GOT3 (cell line): ENCODE results near the gene EFCAB8.
"Not testable (repeated sequence)": the region's sequence is repeated elsewhere in the genome, so short reads cannot be mapped to it uniquely, and the experiment has no call there.

ENCODE experiments used
- DNase-seq: peaks from one replicate; lab custom pipeline; 2025; ENCODE audit warnings: mixed read lengths; lab: John Stamatoyannopoulos, UW

The EFCAB8 gene

DNA sequence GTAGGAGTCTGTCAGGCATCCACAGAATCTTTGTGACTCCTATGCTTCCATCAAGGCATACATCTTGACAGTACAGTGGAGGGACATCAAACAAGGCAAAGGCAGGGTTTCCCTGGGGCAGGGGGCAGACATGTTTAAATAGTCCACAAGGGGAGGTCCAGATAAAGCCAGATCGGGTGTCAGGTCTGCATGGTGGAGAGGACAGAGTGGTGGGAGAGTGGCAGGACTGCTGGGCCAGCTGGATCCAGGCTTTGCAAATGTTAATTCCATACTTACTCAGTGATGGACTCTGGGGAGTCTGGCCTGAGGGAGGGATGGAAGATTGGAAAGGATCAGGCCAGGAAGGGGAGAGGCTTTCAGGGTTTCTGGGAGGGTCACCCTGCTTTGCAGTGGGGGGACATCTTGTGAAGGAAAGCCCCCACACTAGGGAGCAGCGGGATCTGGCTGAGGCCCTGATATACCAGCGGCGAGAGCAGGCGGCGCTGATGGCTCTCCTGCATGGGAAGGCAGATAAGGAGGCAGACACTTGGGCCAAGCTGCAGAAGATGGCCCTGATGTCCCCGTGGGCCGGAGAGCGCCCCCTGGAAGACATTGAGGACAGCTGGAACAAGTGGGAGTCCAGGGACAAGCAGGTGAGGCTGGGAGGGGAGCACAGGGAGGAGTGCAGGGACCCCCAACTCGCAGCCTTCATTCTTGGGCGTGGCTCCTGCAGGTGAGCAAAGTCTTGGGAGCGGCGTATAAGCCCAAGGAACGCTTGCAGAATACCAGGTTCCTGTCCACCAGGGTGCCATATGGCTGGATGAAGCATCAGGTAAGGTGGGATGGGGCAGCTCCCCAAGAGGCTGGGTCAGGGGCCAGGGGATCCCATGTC is 100.9 kb downstream of the EFCAB8 start:
- no peak for DNase-seq

DNA sequence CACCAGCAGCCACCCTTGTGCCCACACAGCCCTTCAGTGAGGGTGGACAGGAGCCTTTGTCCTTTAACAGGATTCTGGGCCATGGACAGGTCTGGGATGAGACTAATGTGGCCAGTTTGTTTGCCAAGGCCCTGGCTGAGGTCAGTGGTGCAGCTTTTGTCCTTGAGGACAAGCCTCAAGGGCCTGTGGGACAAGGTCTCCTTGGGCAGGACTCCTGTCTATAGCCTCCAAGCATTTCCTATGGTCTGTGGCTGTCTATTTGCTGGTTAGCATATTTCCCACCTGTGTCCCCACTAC is 101.4 kb downstream of the EFCAB8 start:
- DNase-seq: no peak

DNA sequence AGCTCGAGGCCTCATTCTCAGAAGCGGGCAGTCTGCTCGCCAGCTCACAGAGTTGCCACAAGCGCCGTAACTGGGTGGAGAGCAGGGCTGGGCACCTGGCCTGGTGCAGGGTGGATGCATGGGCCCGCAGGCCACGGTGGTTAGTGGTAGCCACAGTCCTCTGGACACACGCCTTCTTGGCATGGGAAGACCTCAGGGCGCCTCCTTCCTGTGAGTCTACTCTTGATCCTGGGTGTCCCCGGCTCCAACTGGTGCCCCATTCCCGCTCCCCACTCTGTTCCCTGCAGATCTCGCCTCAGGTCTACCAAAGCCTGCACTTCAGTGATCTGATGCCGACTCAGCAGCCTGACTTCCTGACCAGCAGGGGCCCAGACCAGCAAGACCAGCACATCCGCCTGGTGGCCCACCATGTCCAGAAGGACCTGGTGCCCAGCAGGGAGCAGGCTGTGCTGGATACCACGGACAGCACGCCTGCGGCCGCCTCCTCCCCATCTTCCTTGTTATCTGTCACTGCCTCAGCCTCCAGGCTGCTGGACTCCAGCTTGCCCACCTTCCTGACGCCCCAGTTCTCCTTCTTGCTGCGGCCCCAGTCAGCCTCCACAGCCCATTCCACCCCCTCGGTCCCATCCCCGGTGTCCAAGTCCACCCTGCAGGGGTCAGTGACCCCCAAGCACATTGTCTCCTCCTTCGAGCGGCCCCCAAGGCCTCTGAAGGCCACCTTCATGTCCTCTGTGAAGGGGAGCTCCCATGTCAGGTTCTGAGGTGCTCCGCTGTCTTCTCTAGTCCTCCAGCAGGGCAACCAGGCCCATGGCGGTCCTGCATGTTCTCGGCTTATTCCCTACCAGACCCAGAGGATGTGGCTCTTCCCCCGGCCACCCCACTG is 102.4 kb downstream of the EFCAB8 start:
- DNase-seq: no peak

DNA sequence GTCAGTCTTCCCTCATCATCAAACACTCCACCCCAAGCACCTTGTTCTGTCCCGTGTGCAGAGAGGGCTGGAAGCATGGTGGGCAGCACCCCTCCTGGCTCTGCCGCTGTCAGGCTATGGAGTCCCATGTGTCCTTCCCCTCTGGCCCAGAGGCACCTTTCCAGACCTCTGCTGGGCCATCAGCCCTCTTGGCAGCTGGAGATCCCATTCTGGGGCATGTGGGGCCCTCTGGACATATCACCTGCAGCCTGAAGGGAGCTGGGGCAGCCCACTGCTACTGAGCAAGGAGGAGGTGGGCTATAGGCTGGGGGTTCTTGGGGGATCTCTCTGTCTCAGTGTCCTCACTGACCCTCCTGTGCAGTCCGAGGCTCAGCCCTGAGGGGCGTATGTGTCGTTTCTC is 103.3 kb downstream of the EFCAB8 start:
- DNase-seq: no peak

DNA sequence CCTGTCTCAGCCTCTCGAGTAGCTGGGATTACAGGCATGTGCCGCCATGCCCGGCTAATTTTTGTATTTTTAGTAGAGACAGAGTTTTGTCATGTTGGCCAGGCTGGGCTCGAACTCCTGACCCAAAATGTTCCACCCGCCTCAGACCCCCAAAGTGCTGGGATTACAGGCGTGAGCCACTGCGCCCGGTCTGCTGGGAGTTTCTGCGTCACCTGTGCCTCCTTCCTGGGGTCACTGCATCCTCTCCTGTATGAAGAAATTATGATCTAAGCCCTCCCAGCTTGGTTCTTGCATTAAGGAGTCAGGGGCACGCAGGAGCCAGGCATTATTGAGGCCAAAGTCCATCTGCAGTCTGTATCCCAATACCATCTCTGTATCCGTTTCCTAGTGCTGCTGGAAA is 103.9 kb downstream of the EFCAB8 start:
- DNase-seq: not testable (repeated sequence)

DNA sequence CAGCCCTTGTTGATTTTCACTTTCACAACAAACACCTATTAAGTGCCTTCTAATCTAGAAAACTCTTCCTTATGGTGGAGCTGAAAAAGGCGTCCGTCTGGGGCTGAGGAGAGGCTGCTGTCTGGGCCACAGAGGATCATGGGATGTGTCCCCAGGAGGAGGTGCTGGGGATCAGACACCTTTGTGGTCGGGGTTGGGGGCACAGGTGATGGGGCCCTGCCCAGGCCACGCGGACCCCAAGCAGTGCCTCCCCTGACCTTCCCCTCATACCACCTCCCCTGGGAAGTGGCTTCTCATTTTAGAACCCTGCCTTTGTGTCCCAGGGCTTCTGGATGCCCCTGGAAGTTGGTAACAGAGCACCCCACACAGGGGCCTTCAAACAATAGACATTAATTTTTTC is 104.5 kb downstream of the EFCAB8 start:
- no peak for DNase-seq

DNA sequence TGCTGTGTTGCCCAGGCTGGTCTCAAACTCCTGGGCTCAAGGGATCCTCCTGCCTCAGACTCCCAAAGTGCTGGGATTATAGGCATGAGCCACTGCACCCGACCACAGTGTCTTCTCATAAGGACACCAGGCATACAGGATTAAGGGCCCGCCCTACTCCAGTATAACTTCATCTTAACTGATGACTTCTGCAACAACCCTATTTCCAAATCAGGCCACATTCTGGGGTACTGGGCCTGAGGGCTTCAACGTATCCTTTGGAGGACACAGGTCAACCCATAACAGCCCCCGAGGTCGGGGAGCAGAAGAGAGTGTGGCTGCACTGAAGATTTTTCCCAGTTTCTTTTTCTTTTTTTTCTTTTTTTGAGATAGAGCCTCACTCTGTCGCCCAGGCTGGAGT is 105.9 kb downstream of the EFCAB8 start:
- DNase-seq: no peak

DNA sequence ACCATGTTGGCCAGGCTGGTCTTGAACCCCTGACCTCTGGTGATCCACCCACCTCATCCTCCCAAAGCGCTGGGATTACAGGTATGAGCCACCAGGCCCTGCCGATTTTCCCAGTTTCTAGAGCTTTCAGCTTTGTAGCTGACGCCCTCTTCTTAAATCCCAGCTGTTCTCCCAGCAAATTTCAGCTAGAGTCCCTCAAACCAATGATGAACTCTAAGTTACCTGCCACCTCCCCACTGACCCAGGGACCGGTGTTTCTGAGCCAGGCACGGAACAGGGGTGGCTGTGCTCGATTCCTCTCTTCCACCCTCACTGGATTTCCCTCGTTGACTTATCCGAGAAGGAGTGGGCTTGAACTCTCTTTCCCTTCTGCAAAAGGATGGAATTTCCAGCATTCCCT is 106.4 kb downstream of the EFCAB8 start:
- DNase-seq: no peak

DNA sequence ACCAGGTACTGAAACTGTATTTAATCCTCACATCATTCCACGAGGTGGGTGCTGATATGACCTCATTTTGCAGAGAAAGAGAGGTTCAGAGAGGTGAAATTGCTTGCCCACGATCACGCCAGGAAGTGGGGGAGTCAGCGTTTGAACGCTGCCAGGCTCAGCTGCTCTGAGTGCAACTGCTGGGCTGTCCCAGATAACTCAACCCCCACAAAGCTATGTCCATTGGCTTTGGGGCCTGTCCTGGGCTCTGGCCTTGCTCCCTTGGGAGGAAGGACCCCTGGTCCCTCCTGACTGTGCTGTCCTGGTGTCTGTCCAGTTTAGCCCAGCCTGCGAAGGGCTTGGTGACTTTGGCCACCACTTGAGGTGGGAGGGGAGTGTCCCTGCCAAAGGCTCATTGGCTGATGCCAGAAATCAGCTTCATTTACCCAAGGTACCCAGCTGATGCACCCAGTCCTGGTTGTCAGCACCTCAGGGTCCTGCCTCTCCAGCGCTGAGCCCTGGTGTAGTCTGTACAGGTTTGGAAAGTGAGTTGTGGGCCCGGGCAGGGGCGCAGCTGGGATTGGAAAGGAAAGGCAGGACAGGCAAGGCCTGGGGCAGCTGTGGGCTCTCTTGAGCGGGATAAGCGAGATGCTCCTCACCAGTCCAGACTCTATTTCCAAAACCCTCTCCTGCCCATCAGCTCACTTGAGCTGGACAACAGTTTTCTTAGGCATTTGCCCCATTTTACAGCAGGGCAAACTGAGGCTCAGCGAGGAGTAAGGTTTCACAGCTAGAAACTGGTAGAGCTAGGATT is 107.1 kb downstream of the EFCAB8 start:
- no peak for DNase-seq

DNA sequence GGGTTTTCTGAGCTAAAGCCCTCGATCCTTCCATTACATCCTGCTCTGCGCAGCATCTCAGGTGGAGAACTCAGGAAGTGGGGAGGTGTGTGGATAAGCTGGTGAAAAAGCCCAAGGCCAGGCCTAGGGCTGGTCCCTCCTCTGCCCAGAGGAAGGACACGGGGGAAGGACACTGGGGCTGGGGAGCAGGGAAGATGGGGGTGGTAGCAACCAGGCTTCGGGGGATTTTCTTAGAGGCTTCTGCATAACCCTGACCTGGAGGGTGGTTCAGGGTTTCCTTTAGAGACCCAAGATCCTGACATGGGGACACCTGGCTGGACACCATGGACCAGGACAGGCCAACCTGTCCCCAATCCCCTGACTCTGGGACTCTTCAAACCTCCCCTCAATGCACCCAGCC is 107.7 kb downstream of the EFCAB8 start:
- DNase-seq: no peak

DNA sequence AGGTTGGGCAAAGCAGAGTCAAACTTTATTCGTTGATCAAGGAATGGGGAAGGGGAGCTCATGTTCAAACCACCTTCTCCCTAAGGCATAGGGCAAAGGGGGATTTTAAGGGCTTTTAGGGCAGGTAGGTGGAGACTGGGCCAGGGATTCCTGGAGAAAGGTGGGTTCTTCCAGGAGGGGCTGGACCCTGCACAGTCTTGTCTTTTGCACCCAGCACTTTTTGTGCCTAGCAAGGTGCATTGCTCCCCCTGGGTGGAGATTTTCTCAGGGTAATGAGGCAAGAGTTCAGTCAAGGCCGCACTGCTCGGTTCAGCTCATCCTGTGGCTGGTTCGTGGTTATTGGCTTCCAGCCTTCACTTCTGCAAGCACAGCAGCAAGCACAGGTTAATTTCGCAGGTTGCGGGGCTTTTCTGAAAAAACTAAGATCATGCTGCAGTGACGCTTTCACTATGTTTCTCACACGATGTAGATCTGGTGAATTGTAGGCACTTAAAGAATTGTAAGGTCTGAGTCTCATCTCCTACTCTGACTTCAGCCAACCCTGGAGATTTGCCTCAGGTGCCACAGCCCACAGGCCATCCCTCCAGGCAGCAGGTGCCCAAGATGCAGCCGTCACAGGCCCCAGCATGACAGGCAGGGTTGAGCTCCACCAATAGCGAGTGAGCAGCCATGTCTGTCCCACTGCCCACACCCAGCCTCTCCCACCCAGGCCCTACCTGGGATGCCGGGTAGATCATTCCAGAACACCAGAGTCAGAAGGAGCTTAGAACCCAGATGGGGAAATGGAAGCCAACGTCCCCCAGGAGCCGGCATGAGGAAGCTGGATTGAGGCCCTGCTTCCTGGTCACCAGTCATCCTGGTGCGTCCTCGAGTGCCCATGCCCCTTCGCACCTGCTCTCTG is 108.4 kb downstream of the EFCAB8 start:
- DNase-seq: no peak

DNA sequence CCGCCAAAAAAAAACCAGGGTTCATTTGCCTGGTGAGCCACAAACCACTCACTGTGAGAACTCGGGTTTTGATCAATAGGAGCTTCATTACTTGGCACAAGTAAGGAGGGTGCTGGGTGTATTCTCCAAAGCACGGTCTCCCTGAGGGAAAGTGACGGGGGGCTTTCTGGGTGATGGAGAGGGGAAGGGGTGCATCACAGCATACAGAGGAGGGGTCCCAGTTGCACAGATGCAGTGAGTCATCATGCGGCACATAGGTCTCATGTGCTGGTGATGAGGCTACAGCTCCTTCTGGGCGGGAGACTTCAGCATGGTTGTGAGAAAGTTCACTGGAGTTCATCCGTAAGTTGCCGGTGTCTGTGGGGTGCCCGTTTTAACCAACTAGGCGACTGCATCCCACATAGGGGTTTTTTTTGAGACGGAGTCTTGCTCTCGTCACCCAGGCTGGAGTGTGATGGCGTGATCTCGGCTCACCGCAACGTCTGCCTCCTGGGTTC is 109.3 kb downstream of the EFCAB8 start:
- no peak for DNase-seq

DNA sequence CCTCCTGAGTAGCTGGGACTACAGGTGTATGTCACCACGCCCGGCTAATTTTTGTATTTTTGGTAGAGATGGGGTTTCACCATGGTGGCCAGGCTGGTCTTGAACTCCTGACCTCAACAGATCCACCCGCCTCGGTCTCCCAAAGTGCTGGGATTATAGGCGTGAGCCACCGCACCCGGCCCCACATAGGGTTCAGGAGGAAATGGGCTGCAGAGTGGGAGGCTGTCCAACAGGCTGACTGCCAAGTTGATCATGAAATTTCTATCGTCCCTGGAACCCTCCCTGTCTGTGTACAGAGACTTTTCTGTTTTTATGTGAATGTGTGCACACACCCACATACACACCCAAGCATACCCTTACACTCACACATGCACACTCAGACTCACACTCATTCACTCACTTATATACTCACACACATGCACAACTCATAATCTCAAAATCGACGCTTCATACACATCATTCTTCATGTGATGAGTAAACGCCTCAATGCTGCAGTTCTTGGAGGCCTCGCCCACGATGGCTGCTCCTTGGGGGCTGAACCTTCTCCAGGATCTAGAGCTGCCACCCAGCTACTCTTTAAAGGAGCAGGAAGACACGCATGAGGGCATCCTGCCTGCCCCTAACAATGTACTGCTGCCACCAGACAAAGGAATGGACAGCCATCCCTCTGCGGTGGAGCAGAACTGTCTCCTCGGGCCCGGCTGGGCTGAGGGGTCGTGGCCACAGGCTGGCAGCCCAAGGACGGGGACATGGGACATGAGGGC is 109.9 kb downstream of the EFCAB8 start:
- DNase-seq: no peak

DNA sequence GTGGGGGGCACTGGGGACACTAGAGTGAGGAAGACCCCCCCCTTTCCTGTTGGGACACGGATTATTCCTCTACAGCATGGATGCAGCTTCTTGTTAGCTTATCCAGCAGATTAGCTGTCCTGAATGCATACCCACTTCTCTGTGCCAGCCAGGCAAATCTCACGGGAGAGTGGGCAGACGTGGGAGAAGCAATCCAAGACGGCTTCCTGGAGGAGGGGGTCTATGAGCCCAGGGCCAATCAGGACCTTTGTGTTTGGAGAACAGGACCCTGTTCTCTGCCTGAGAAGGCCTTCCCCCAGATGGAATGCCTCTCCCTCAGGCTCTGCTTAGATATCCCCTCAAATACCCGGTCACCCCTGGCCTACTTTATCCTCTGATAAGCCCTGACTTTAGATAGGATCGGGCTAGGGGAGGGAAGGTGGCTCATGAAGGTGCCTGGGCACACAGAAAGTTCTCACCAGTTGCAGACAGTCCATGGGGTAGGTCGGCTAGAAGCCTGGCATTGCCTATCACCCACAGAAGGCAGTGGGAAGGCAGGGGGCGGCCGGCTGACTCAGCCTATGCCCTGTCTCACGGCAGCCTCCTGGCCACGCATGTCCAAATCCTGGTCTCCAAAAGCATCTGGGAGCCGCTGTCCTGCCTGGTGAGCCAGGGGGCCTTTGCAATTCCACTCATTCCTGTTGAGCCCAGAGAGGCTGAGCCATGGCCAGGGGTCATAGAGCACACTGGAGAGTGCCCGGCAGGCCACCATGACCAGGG is 110.8 kb downstream of the EFCAB8 start:
- no peak for DNase-seq

DNA sequence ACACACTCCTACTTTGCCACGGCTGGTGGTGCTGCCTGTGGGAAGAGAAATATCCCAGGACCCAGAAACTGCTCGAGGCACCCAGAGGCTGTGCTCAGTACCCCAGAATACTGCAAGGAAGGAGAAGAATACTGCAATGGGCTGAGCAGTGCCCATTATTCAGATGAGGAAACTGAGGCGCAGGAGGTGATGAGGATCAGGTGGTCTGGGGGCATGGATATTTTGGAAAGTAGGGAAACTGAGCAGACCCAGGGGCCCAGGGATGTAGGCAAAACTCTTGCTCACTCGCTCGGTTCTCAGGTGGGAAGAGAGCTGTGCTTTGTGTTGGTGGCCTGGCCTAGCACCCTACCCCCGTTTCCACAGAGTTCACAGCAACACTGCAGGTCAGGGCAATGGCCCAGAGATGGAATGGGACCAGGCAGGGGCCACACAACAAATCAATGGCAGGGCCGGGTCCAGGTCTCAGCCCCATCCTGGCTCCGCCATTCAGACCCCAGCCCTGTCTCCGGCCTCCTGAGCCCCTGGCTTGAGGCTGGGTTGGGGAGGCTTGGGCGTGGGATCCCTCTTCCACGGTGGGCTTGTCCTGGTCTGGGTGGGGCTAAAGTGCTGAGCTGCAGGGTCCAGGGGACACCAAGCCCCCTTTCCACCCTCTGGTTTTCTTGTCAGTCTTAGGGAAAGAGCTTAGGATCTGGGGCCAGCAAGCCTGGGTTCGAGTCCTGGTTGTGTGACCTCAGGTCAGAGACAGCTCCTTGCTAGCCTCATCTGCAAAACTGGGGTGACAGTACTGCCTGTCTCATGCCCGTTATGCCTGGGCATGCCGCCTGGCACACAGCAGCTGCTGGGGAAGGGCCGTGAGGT is 111.6 kb downstream of the EFCAB8 start:
- no peak for DNase-seq

DNA sequence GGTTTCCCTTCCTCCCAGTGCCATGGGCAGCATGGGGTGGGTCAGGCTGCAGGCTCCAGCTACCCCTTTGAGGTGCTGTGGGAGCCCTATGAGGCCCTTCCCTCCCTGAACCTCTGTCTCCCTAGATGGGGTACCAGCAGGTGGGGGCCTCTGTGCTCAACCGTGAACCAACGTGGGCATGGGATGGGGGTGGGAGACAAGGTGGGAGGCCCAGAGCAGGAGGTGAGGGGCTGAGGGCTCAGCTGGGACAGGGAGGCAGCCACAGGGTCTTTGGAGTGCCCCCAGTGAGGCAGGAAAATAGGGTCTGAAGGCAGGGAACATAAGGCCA is 112.2 kb downstream of the EFCAB8 start:
- DNase-seq: no peak

DNA sequence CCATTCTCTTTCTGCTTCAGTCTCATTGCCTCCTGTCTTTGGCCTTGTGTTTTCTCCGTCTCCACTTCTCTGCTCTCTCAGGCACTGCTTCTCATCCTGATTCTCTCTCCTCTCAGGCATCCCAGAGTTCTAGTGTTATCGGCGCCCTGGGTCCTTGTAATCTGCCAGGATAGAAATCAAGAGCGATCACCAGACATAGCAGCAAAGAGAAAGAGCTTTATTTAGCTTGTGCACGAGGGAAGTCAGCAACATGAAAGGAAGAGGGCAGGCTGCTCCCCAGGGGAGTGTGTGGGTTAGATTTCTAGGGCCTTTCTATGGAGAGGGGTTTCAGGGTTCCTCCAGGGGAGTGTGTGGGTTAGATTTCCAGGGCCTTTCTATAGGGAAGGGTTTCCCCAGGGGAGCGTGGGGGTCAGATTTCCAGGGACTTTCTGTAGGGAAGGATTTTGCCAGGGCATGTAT is 113.0 kb downstream of the EFCAB8 start:
- DNase-seq: no peak

DNA sequence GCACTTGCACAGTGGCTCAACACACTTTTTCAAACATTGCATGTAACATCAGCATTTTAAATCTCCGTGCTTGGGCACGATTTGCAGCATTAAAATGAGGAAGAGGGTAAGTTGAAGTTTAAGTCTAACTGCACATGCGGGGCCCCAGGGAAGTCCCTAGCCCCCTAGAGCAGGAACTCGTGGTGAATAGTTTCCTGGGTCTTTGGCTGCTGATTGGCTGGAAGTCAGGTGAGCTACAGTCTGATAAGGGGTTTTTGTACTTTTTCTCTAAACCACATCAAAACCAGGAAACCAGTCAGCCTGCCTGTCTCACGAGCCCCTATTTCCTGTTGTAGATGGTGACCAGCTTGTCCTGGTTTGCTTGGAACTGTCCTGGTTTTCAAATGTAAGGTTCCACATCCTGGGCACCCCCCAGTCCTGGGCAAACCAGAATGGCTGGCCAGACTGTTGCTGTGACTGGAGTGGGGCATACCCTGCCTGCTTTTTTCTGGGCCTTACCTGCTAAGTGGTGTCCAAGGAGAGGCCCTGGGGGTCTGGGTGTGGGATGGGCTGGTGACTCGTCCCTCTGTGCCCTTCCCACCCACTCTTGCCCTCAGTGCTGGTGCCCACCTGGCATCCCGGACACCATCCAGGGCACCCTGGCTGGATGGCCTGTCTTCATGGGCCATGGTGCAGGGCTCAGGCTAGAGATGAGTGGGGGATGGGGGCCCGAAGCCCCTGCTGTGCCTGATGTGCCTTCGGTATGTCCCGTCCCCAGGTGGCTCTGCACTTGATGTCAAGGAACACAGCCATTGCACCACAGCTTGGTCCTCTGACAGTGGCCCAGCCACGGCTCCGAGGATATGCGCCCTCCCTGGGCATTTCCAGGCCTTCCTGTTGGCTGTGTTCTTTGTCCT is 113.7 kb downstream of the EFCAB8 start:
- DNase-seq: no peak
